Esophagus muscularis mucosa (tissue), 4 donors: ENCODE data around the gene KLHL30. TPM values are rescaled to one million over a fixed set of nuclear protein-coding genes. Genes with fewer than 3 reads are reported as not detected.

Source experiments
- DNase-seq: peaks from one replicate; pipeline ENCODE4 v3.0.0-alpha.2; 2017; ENCODE audit errors: extremely low spot score
- H3K27ac ChIP-seq, 4 donors: fragments of 200-600 bp; sonication (generic); replicated peaks in 1 of 4; 1 replicate in 3 of 4; 2 replicates in 1 of 4; pipeline ENCODE4 v1.5.1; 2016 to 2019; ENCODE audit warnings: mild to moderate bottlenecking in 1 of 4
- H3K27me3 ChIP-seq, 4 donors: fragments of 200-600 bp; sonication (generic); one replicate each; pipeline versions ENCODE4 v1.5.1 to v1.6.0; 2016 to 2019
- H3K36me3 ChIP-seq, 4 donors: fragments of 200-600 bp; sonication (generic); one replicate each; pipeline ENCODE4 v1.5.1; 2016 to 2019
- H3K4me1 ChIP-seq, 4 donors: fragments of 200-600 bp; sonication (generic); one replicate each; pipeline ENCODE4 v1.5.1; 2016 to 2019
- H3K4me3 ChIP-seq, 4 donors: fragments of 200-600 bp; sonication (generic); 1 replicate in 2 of 4; 2 replicates in 2 of 4; pipeline ENCODE4 v1.5.1; 2016 to 2019; ENCODE audit warnings: mild to moderate bottlenecking in 4 of 4, moderate library complexity in 1 of 4
- H3K9me3 ChIP-seq, 4 donors: fragments of 200-600 bp; sonication (generic); 1 replicate in 3 of 4; 2 replicates in 1 of 4; pipeline ENCODE4 v1.5.1; 2016 to 2019
- EP300 ChIP-seq: sonication (generic); formaldehyde crosslinking; IDR thresholded peaks from one replicate; pipeline ENCODE4 v1.6.1; 2017; ENCODE audit warnings: antibody characterized with exemption
- POLR2A ChIP-seq: fragments of 450-650 bp; IDR thresholded peaks from one replicate; pipeline ENCODE4 v1.6.1; 2017; ENCODE audit warnings: antibody characterized with exemption, moderate library complexity, mild to moderate bottlenecking, low read depth
- POLR2AphosphoS5 ChIP-seq, 2 donors: sonication (generic); formaldehyde crosslinking; IDR thresholded peaks; one replicate each; pipeline ENCODE4 v1.6.1; 2017; ENCODE audit warnings: antibody characterized with exemption in 2 of 2
- WGBS: methylation state at CpG from one replicate; pipeline ENCODE4 v1.1.5; 2018; 5-methylcytosine and 5-hydroxymethylcytosine counted together
- intact Hi-C: fragments of 100-400 bp; cut with DNase I; formaldehyde crosslinking; loops from one replicate; pipeline ENCODE4 v1.15.1; 2023
- total RNA-seq, 4 donors: library from RNA; depleted of rRNA; stranded (reverse); fragments of >200 nt; gene quantifications; one replicate each; pipeline versions ENCODE4 v1.1.0 to v1.2.1, GENCODE V29; 2016
- TF ChIP-seq, protein P1 (sequence below), 3 experiments: fragments of 200-600 bp in 2 of 3; fragments of 450-650 bp in 1 of 3; sonication (generic) in 2 of 3; IDR thresholded peaks; one replicate each; pipeline ENCODE4 v1.5.1; 2017 to 2019; ENCODE audit warnings: antibody characterized with exemption in 3 of 3, mild to moderate bottlenecking in 2 of 3, moderate library complexity in 1 of 3

KLHL30 gene
- total RNA-seq, 4 donors from 2014 or later: 1.2 to 8.0 (median 4.4) TPM

DNA sequence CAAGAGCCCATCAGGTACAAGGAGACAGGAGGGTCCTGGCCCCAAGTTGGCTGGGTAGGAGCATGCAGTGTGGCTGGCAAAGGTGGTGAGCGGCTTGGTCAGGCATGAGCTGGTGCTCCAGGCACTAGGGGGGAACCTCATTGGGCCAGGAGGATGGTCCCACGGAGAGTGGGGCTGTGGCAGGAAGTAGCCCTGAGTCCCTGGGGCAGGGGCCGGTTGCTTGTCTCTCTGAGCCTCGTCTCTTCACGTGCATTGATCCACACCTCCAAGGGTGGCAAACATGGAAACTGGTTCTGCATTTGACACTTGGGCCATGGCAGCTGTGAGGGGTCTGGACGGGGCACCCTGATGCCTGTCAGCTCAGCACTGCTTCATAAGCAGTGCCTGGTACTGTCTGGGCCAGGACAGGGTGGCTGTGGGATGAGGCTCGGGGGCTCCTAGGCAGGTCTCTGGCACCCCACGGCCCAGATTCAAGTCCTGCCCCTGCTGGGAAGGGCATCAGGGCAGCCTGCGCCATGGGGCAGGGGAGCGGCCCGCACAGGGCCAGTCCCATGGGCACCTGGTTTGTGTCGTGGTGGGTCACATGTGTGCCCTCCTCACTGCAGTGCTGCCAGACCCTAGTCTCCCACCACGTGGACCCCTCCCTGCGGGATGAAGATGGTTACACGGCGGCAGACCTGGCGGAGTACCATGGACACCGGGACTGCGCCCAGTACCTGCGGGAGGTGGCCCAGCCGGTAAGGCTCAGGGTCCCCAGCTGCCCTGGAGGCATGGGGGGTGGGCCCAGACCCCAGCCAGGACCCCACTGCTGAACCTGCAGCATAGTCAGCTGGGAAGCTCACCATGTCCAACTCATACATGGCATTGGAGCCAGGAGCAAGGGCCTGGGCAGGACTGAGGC, 21.9 kb upstream of the KLHL30 start:
- Histone ChIP-seq H3K9me3 (peaks cover 0 to 13% (median 8%) of the 10 kb centered on the region in 4 donors), H3K4me1 (peaks cover 0 to 10% (median 2%) of the 10 kb centered on the region in 4 donors), H3K27me3 (peaks cover 0 to 24% (median 3%) of the 10 kb centered on the region in 4 donors), H3K27ac (no peak overlapping the region), H3K4me3 (no peak overlapping the region), H3K36me3 (no peaks in the 10 kb centered on the region)
- WGBS: 86% methylated on average over 18 of the region's 21 CpGs
- no peak for DNase-seq
- intact Hi-C loops: no loop called here
- no peak for TF ChIP-seq EP300
- no peak for TF ChIP-seq POLR2AphosphoS5 (IDR thresholded peaks at IDR 0.05)
- TF ChIP-seq POLR2A: no peak
- TF ChIP-seq, protein P1, sequence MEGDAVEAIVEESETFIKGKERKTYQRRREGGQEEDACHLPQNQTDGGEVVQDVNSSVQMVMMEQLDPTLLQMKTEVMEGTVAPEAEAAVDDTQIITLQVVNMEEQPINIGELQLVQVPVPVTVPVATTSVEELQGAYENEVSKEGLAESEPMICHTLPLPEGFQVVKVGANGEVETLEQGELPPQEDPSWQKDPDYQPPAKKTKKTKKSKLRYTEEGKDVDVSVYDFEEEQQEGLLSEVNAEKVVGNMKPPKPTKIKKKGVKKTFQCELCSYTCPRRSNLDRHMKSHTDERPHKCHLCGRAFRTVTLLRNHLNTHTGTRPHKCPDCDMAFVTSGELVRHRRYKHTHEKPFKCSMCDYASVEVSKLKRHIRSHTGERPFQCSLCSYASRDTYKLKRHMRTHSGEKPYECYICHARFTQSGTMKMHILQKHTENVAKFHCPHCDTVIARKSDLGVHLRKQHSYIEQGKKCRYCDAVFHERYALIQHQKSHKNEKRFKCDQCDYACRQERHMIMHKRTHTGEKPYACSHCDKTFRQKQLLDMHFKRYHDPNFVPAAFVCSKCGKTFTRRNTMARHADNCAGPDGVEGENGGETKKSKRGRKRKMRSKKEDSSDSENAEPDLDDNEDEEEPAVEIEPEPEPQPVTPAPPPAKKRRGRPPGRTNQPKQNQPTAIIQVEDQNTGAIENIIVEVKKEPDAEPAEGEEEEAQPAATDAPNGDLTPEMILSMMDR (IDR thresholded peaks at IDR 0.05): no peak

DNA sequence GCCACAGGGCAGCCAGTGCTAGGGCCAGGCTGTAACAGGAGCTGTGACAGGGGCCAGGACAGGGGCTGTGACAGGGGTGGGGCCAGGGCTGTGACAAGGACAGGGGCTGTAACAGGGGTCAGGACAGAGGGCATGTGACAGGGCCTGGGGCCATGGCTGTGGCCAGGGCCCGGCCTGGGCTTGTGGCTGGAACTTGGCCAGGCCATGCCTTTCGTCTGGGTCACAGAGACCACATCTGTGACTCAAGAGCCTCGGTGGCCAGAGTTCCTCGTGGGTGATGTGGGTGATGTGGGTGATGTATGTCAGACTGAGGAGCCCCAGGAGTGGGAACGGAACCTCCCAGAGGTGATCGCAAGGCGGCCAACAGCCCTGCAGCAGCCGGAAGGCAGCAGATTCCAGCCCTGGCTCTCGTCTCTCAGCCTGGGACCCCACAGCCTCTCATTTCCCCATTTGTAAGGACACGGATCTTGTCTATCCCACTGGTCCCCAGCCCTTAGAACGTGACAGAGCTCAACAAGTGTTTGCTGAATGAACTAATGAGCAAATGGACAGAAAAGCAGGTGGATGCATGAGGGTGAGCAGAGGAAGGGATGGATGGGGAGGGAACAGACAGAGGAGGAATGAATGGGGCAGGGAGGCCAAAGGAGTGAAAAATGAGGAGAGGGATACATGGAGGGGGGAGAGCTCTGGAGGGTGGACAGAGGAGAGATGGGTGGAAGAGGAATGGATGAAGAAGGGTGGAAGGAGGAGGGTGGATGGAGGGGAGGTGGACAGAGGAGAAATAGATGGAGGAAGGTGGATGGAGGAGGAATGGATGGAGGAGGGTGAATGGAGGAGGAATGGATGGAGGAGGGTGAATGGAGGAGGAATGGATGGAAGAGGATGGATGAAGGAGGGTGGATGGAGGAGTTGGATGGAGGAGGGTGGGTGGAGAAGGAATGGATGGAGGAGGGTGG, 21.0 kb upstream of the KLHL30 start:
- intact Hi-C loops: no loop called here
- WGBS: 77% methylated on average over 11 of the region's 11 CpGs
- Histone ChIP-seq H3K36me3 (no peaks in the 10 kb centered on the region), H3K27ac (no peak overlapping the region), H3K9me3 (peaks cover 0 to 7% (median 5%) of the 10 kb centered on the region in 4 donors), H3K4me3 (no peak overlapping the region), H3K27me3 (peaks cover 0 to 24% (median 3%) of the 10 kb centered on the region in 4 donors), H3K4me1 (peaks cover 0 to 10% (median 2%) of the 10 kb centered on the region in 4 donors)
- DNase-seq: no peak
- TF ChIP-seq POLR2A (no peak), EP300 (no peak), POLR2AphosphoS5 (IDR thresholded peaks at IDR 0.05) (no peak)
- TF ChIP-seq, protein P1 (IDR thresholded peaks at IDR 0.05): no peak

DNA sequence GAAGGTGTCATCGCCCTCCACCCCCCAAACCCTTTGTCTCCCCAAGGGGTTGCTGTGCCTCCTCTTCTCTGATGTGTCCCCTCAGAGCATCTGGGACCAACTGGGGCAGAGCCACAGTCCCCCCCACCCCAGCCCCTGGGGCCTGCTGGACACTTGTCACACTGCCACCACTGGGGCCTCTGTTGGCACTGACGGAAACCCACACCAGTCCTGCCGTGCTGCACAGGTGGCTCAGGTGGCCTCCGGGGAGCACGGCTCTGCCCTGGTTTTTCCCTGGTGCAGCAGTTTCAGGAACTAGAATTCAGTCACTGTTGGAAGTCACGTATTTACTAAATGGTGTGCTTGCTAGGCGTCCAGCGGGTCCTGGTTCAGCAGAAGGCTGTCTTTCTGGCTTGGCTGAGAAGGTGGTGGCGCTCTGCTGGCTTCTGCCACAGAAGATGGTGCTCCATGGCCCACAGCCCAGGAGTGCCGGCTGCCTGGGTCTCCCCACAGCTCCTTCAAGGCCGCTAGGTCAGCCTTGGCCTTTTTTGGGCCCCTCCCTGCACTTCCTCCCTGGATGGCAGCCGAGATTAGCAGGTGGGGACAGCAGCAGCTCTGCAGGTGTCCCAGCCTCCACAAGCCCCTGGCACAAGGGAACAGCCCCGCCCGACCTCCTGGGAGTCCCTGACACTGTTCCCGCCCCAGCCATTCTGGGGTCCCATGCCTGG, 18.6 kb upstream of the KLHL30 start:
- intact Hi-C loops: no loop called here
- no peak overlapping the region for H3K4me3 ChIP-seq
- WGBS: 71% methylated on average over 5 of the region's 15 CpGs

More for the DNA sequence above, 18.6 kb upstream of the KLHL30 start:
- peaks cover 0 to 10% (median 2%) of the 10 kb centered on the region in 4 donors for H3K4me1 ChIP-seq
- H3K27ac ChIP-seq: no peak overlapping the region
- H3K27me3 ChIP-seq: peaks cover 0 to 24% (median 3%) of the 10 kb centered on the region in 4 donors
- DNase-seq: no peak
- H3K9me3 ChIP-seq: no peaks in the 10 kb centered on the region
- no peak for TF ChIP-seq POLR2AphosphoS5 (IDR thresholded peaks at IDR 0.05)
- TF ChIP-seq EP300: no peak
- no peak for TF ChIP-seq POLR2A
- TF ChIP-seq, protein P1 (IDR thresholded peaks at IDR 0.05): no peak
- H3K36me3 ChIP-seq: no peaks in the 10 kb centered on the region
